ENCODE data around the gene CTIF. TPM values are rescaled to one million over a fixed set of nuclear protein-coding genes. Genes with fewer than 3 reads are reported as not detected.
A peak's percentile ranks its signal among the peaks of the same experiment; 100 is the strongest.

CTIF gene
- total RNA-seq, 1 donor from 2014 or later: 60.0 TPM

DNA sequence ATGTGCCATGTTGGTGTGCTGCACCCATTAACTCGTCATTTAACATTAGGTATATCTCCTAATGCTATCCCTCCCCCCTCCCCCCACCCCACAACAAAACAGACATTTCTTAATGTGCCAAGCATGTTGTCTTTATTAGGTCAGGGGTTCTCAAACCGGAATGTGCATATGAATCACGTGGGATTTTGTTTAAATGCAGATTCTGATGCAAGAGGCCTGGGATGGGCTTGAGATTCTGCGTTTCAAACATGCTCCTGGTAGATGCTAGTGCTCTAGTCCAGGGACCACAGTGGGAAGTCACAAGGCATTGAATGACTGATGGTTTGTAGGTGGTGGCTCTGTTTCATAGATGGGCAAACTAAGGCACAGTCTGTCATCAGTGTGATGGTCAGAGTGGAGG is 227.2 kb downstream of the CTIF start:
- Histone ChIP-seq H3K36me3 (peaks cover 28% of the 10 kb centered on the region), H3K27me3 (ENCODE audit: low read depth) (no peaks in the 10 kb centered on the region), H3K9me3 (replicated peaks) (no peaks in the 10 kb centered on the region), H3K4me1 (peaks cover 96% of the 10 kb centered on the region), H3K27ac (replicated peaks) (peak overlapping the region; percentile 91), H3K4me3 (no peak overlapping the region)
- TF ChIP-seq, protein P1, sequence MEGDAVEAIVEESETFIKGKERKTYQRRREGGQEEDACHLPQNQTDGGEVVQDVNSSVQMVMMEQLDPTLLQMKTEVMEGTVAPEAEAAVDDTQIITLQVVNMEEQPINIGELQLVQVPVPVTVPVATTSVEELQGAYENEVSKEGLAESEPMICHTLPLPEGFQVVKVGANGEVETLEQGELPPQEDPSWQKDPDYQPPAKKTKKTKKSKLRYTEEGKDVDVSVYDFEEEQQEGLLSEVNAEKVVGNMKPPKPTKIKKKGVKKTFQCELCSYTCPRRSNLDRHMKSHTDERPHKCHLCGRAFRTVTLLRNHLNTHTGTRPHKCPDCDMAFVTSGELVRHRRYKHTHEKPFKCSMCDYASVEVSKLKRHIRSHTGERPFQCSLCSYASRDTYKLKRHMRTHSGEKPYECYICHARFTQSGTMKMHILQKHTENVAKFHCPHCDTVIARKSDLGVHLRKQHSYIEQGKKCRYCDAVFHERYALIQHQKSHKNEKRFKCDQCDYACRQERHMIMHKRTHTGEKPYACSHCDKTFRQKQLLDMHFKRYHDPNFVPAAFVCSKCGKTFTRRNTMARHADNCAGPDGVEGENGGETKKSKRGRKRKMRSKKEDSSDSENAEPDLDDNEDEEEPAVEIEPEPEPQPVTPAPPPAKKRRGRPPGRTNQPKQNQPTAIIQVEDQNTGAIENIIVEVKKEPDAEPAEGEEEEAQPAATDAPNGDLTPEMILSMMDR (IDR thresholded peaks at IDR 0.05; ENCODE audit: borderline replicate concordance): no peak
- intact Hi-C loops (cut with micrococcal nuclease): no loop called here
- DNase-seq: no peak

DNA sequence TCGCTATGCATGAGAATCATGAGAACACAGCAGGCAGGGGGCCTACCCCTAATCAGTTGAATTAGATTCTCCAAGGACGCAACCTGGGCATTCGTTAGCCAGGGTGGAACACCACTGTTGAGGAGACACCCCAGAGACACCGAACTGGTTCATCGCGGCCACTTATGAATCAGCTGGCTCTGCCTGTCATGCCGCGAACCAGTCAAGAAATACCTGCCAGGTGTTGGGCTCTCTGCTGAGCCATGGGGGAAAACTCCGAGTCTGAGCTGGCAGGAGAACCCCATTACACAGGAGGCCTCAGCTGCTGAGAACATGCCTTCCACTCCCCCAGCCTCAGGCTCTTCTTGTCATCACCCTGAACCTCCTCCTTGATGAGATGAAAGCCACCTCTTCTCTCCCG is 227.7 kb downstream of the CTIF start:
- Histone ChIP-seq H3K4me1 (peaks cover 96% of the 10 kb centered on the region), H3K27me3 (ENCODE audit: low read depth) (no peaks in the 10 kb centered on the region), H3K4me3 (no peak overlapping the region), H3K27ac (replicated peaks) (peak overlapping the region; percentile 91), H3K9me3 (replicated peaks) (no peaks in the 10 kb centered on the region), H3K36me3 (peaks cover 24% of the 10 kb centered on the region)
- TF ChIP-seq, protein P1 (IDR thresholded peaks at IDR 0.05; ENCODE audit: borderline replicate concordance): no peak
- intact Hi-C loops (cut with micrococcal nuclease): no loop called here
- no peak for DNase-seq

DNA sequence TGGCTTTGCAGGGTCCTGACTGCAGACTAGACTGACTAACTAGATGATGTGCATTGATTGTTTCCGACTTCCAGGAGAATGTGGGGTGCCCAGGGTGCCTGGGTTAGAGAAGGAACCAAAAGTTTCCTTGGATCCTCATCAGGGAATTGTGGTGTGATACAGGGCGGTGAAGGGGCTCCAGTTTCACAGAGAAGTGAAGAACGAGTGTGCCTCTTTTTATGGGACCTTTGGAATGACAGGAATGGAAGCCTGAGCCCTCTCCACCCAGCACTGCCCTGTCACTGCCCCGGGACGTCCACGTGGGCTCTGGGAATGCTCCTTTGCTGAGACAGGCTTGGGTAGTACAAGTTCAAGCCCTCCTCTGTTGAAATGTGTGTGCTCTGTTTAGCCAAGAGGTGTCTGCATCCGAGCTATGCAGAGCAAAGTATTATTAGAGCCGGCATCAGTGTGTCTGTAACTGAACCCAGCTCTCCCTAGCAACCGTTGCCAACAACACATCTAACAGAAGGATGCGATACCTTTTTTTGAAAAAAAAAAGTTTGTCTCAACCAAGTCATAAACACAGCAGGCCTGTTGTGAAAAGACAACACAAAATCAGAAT is 228.4 kb downstream of the CTIF start:
- peaks cover 96% of the 10 kb centered on the region for H3K4me1 ChIP-seq
- H3K4me3 ChIP-seq: no peak overlapping the region
- H3K36me3 ChIP-seq: peaks cover 18% of the 10 kb centered on the region
- intact Hi-C loops (cut with micrococcal nuclease): no loop called here
- no peaks in the 10 kb centered on the region for H3K9me3 ChIP-seq (replicated peaks)
- H3K27ac ChIP-seq (replicated peaks): peak overlapping the region; percentile 91
- H3K27me3 ChIP-seq (ENCODE audit: low read depth): no peaks in the 10 kb centered on the region
- TF ChIP-seq, protein P1 (IDR thresholded peaks at IDR 0.05; ENCODE audit: borderline replicate concordance): no peak
- no peak for DNase-seq

DNA sequence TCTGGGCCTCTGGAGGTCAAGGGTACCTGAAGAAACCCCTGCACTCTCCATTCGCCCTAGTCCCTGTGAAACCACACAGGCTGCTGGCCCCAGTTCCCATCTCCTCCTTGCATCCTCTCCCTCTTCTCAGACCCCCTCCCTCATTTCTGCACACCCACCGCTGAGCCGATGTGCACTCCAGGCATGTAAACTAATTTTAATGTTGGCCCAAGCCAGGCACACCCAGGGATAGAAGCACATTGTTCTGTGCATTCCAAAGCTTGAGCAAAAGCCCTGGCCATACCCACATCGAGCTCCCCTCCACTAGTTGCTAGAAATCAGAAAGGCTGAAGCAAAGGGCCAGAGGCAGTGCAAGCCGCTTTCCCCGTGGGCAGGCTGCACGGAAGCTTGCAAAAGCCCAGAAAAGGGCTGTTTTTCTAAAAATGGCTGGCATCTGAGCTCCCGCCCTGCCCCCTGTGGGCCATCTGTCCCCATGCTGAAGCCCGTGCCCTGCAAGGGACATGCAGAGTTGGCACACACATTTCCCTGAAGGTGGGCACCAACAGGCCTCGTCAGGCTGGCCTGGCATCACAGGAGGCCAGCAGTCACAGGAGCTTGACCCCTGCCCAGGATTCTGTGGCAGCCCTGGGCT is 230.3 kb downstream of the CTIF start:
- no peak for DNase-seq

DNA sequence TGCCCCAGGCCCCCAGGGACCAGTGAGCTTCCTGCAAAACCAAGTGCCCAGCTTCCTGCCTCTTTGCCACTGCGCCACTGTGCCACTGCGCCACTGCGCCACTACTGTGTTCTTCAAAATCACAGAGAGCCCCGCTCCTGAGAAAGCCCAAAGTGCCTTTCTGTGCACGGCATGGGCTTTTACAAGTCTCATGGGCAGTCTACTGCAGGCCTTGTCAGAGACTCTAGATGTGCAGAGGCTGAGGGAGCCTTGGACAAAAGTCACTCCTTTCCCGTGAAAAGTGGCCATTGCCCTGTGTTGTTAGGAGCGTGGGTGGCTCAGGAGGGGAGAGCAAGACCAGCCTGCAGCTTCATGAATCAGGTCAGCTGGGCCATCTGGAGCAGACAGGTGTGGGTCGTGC is 231.4 kb downstream of the CTIF start:
- Histone ChIP-seq H3K4me1 (peaks cover 94% of the 10 kb centered on the region), H3K4me3 (no peak overlapping the region), H3K36me3 (peaks cover 9% of the 10 kb centered on the region), H3K27ac (replicated peaks) (peak overlapping the region; percentile 91), H3K9me3 (replicated peaks) (no peaks in the 10 kb centered on the region), H3K27me3 (ENCODE audit: low read depth) (no peaks in the 10 kb centered on the region)
- TF ChIP-seq, protein P1 (IDR thresholded peaks at IDR 0.05; ENCODE audit: borderline replicate concordance): no peak
- intact Hi-C loops (cut with micrococcal nuclease): no loop called here
- no peak for DNase-seq

More for the DNA sequence above, 230.3 kb downstream of the CTIF start:
- Histone ChIP-seq H3K36me3 (peaks cover 9% of the 10 kb centered on the region), H3K4me3 (no peak overlapping the region), H3K27me3 (ENCODE audit: low read depth) (no peaks in the 10 kb centered on the region), H3K4me1 (peaks cover 96% of the 10 kb centered on the region), H3K27ac (replicated peaks) (peak overlapping the region; percentile 91), H3K9me3 (replicated peaks) (no peaks in the 10 kb centered on the region)
- intact Hi-C loops (cut with micrococcal nuclease): no loop called here
- TF ChIP-seq, protein P1 (IDR thresholded peaks at IDR 0.05; ENCODE audit: borderline replicate concordance): peak; percentile 29

Measured in left ventricle myocardium inferior (tissue), 1 donor.